Dermis blood vessel endothelial cell (primary cell): ENCODE results near the gene ZPR1. TPM values are rescaled to one million over a fixed set of nuclear protein-coding genes. Genes with fewer than 3 reads are reported as not detected.
"Not testable (repeated sequence)": the region's sequence is repeated elsewhere in the genome, so short reads cannot be mapped to it uniquely, and the experiment has no call there.

ENCODE experiments used
- DNase-seq: peaks from one replicate; pipeline ENCODE4 v3.0.0; 2010
- total RNA-seq: library from RNA; depleted of rRNA; stranded (reverse); fragments of >200 nt; gene quantifications from 2 replicates; pipeline ENCODE4 v1.2.3, GENCODE V29; 2014

The ZPR1 gene
- total RNA-seq, 1 donor from 2014 or later: 39.5 TPM

DNA sequence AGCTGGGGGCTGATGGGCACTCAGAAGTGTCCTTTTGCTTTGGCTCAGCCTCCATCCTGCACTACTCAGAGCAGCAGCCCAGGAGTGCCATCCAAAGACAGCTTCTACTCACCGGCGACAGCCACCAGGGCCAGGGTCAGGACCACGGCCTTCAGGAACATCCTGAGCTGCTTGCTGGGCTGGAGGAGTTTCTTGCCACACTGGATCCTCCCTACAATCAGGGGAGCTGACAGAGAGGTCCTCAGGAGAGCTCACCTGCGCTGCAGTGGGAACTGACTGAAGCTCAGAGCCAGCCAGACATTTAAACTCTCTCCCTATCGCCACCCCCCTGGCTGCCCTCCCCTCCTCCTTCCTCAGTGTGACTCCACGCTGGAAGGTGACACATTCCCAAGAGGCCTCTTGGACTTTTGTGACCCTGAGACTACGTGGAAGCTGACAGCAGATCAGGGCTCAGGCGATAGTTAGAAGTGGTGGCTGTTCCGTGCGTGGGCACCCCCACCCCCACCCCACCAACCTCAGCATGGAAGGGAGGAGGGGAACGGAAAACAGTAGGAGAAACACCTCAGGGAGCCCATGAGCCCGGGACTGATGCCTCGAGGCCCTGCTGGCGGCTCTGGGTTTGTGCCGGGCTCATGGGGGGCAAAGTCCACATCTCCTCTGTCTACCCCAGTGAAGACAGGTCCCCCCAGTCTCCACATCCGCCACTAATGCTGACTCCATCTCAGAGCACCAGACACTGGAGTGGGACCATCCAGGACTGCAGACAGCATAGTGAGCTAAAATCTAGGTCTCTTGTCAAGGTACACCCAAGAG lies 35.4 kb upstream of the ZPR1 start, which contains the start of gene APOA4:
APOA4 (minus strand) TSS at position 274 of the 813 bp plus-strand sequence; CDS start at position 161, 113 bp downstream.
- no peak for DNase-seq

DNA sequence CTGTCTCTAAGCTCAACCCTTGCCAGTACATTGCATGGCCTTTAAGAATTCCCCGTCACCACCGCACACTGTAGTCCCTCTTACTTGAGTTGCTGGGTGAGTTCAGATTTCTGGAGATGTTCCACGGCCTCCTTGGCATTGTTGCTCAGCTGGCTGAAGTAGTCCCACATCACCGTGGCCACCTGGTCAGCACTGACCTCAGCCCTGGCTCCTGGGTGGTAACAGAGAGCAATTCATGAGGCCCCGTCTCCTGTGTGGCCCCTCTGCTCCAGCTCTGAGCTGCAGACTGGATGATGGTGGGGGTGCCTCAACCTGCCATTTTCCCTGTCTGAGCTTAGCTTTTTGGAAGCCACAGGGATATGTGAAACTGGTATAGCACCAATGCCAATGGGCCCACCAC lies 34.8 kb upstream of the ZPR1 start:
- no peak for DNase-seq

DNA sequence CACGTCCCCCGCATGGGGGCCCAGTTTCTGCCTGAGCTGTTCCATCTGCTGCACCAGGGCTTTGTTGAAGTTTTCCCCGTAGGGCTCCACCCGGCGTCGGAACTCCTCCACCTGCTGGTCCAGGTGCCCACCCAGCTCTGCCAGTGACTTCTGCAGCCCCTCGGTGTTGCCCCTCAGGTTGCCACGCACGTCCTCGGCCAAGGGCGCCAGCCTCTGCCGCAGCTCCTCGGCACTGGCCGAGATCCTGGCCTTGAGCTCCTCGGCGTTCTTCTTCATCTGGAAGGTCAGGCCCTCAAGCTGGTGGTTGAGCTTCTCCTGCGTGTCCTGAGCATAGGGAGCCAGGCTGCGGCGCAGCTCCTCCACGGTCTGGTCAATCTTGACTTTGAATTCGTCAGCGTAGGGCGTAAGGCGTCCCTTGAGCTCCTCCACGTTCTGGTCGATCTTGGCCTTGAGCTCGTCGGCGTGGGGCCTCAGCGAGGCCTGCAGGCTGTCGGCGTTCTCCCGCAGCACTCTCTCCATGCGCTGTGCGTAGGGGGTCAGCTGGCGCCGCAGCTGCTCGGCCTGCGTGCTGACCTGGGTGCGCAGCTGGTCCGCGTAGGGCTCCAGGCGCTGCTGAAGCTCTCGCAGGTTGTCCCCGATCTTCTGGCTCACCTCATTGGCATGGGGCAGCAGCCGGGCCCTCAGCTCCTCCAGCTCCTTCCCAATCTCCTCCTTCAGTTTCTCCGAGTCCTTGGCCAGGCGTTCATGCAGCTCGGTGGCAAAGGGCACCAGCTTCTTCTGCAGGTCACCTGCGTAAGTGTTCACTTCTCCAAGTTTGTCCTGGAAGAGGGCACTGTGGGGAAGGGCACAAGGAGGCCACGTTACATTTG lies 33.5 kb upstream of the ZPR1 start:
- DNase-seq: no peak

DNA sequence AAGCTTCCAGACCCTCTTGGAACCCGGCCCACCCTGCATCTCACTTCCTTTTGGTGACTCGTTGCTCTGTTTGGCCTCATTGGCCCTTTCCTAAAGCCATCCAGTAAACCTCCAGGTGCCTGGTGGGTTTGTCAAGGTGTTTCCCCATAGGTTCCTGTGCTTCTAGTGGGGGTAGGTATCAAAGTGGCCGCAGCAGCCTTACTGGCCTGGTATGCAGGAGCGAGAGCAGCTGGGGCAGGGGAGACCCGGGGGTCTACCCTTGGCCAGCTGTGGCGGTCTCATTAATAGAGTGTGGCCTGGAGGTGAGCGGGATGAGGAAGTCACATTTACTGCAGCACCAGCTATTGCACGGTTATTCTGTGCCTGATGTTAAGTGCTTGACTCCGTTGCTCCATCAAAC lies 31.2 kb upstream of the ZPR1 start:
- DNase-seq: no peak

DNA sequence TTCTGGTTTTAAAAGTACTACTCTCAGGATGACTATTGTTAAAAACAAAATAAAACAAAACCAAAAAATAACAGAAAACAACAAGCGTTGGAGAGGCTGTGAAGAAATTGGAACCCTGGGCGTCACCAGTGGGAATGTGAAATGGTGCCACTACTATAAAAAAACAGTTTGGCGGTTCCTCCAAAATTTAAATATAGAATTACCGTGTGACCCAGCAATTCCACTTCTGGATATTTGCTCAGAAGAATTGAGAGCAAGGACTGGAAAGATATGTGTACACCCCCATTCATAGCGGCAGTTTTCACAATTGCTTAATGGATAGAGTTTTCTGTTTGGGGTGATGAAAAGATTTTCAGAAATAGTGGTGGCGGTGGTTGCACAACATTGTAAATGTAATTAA lies 26.7 kb upstream of the ZPR1 start:
- DNase-seq: no peak

DNA sequence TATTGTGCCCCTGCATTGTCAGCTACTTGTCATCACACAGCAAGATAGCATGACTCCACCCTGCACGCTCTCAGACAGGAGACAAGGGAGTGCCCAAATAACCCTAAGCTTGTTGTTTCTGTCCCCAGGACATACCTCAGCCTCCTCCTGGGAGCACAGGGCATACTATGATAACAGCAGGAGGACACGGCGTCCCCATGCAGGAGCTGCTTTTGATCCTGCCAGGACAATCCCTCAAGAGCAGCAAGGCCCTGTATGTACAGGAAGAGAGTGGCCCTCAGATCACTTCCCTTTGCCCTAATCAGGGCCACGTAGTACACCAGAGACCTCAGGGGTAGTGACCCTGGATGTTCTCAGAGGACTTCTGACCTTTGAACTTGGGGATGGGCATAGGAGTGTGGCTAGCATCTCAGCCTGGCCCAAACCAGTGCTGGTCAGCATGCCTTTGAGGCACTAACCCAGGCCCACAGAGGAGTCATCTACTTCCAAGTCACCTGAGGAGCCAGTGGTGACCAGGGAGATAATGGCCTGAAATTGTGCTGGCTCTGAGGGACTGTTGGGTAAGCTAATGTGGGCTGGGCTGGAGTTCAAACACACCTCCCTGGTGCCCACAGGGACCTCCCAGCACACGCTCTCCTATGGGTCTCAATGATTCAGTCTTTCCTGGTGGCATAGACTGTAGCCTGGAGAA lies 26.1 kb upstream of the ZPR1 start:
- no peak for DNase-seq

DNA sequence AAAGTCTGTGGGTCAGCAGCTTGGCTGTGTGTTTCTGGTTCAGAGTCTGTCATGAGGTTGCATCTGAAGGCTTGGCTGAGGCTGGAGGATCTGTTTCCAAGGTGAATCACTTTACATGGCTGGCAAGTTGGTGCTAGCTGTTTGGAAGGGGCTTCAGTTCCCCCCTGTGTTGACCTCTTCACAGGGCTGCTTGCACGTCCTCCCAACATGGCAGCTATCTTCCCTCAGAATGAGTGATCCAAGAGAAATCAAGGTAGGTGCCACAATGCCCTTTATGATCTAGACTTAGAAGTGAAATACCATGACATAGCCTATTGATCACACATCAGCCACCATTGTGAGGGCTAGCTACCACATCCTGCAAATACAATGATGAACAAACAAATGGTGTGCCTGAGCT lies 25.3 kb upstream of the ZPR1 start:
- DNase-seq: no peak

DNA sequence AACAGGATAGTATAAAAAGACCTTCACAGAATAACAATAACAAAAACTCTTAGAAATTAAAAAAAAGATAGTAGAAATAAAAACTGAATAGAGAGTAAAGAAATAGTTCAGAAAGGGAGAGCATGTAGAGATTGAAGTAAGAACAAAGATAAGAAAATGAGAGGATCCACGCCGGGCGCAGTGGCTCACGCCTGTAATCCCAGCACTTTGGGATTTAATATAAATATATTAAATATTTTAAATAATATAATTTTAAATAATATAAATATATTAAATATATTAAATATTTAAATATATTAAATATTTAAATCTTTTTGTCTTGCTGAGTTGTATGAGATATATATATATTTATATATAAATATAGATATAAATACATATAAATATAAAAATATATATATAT lies 24.3 kb upstream of the ZPR1 start:
- no peak for DNase-seq

DNA sequence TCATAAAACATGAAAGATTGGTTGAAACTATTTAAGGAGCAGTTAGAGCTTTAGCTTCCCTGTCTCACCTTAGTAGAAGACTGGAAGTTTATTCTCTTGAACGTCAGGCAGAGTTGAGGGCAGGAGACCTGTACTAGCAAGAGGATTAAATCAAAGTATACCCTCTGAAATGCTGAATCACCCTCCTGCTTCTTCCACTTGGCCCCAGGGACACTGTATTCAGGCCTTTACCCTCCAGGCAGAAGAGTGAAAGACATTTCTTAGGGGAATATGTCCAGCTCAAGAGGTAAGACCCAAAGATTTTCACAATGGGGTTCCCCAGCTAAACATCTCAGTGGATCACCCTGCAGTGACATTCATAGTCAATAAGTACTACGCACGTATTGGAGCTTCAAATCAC lies 23.4 kb upstream of the ZPR1 start:
- no peak for DNase-seq

DNA sequence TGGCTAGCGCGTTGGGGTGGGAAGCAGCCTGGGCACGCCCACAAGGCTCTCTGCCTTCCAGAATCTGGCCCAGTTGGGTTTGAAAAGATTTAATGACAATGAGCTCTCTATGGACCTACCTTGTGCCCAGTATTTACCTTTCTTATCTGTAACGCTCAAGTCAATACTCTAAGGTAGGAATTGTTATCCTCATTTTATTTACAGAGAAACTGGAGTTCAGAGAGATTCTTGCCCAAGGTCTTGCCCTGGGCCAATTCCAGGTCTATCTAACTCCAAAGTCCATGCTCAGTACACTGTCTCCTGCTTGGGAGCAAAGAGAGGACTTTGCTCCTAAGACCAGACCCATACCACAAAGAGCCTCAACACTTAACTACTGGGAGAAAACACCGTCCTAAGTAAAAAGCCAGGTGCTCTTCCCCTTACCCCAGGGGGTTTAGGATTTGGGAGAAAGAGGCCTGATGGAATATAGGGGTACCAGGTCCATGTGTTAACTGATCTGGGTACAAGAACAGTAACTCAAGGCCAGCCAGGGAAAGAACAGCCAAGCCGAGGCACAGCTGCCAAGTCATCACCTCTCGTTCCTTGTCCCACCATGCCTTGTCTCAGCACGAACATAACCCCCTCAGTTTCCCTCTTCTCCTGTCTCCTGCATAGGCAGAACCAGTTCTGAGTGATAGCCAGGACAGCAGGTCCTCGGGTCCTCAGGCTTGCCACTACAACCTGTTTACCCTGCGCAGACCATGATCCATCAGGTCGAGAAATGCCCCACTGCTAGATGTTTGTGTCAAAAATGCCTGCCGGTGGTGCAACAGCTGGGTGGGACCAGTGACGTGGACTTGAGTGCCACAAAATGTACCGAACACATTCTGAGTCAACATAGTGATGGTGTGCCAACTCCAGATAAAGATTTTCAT lies 20.7 kb upstream of the ZPR1 start:
- no peak for DNase-seq

DNA sequence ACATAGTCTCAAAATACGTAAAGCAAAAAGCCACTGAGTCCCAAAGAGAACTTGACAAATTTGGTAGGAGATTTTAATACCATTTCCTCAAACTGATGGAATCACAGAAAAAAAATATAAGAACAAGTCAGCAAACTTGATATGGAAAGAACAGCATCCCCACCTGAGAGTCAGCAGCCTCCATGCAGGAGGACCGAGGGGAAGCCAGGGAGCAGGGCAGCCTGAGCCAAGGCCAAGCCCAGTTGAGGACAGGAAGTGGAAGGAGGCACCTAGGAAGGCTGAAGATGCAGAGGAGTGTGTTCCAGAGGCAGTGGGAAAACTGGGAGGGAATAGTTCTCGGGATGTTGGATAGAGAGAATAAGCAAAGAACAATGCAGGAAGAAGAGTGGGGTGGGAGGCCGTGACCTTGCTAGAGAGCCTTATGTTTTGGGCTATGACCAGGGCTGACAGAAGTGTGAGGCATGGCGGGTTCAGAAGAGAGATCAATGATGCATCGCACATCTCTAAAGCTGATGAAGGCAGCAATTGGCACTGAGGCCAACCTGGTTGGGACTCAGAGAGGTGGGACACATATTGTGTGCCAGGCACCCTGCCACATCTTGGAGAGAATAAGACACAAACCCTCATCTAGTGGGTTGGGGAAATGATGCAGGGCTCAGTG lies 19.9 kb upstream of the ZPR1 start:
- no peak for DNase-seq

DNA sequence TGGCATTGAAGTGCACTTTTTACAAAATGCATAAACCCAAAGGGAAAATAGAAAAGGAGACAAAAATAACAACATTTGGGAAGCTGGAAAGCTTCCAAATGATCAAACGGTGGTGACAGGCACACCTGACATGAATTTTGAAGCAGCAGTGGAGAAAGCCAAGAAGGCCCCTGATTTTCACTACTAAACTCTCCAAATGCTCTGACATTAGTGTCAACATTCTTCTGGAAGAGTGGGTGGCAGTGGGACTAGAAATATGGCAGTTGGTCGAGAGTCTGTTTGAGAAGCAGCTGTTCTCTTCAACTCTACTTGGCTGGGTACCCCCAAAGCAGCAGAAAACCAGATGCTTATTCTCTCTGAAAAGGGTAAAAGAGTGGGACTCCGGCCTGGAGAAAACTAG lies 16.2 kb upstream of the ZPR1 start:
- DNase-seq: no peak

DNA sequence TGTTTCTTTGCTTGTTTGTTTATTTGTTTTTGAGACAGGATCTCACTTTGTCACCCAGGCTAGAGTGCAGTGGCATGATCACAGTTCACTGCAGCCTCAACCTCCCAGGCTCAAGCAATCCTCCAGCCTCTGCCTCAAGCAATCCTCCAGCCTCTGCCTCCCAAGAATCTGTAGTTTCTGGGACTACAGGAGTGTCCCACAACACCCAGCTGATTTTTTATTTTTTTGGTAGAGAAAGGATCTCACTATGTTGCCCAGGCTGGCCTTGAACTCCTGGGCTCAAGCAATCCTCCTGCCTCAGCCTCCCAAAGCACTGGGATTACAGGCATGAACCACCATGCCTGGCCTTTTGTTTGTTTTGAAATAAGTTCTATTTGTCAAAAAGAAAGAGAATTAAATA lies 13.8 kb upstream of the ZPR1 start:
- not testable (repeated sequence) for DNase-seq

DNA sequence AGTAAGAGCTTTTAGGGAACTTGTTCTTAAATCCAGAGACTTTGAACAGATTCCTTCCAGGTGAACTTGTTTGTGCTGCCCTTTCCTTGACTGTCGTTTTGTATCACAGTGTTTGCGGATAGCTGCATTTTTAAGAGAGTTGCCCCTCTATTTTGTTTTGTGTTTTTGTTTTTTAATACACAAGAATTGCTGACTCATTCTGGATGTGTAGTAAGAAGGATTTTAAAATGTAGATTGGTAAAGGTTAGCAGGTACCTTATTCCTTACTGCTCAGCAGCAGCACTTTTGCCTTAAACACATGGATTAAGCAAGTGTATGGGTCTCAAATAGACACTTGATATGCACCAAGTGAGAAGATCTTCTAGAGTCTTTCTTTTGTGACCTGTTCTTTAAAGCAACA lies 12.8 kb upstream of the ZPR1 start:
- DNase-seq: no peak

DNA sequence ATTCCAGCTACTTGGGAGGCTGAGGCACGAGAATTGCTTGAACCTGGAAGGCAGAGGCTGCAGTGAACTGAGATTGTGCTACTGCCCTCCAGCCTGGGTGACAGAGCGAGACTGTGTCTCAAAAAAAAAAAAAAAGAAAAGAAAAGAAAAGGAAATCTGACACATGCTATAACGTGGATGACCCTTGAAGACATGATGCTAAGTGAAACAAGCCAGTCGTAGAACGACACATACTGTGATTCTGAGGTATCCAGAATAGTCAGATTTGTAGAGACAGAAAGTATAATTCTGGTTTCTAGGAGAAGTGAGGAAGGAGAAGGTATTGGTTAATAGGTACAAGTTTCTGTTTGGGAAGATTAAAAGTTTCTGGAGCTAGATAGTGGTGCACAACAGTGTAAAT lies 10.5 kb upstream of the ZPR1 start:
- DNase-seq: no peak

DNA sequence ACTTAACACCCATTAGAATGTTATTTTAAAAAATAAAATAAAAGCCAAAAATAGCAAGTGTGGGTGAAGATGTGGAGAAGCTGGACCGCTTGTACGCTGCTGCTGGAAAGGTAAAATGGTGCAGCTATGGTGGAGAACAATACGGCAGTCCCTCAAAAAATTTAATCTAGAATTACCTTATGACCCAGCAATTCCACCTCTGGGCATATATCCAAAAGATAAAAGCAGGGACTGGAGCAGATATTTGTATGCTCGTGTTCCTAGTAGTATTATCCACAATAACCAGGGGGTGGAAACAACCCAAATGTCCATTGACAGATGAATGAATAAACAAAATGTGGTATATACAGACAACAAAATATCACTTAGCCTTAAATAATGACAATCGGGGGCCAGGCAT lies 10.0 kb upstream of the ZPR1 start:
- DNase-seq: no peak

DNA sequence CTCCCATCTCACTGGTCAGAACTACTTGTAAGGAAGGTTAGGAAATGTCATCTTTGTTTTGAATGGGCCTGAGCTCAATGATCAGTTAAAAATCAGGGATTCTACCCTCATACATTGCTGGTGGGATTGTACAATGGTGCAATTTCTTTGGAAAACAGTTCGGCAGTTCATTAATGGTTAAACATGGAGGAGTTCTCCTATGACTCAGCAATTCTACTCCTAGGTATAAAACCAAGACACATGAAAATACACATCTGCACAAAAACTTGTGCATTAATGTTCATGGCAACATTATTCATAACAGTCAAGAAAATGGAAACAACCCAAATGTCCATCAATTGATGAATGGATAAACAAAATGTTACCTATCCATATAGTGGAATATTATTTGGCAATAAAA lies 8.7 kb upstream of the ZPR1 start:
- no peak for DNase-seq

DNA sequence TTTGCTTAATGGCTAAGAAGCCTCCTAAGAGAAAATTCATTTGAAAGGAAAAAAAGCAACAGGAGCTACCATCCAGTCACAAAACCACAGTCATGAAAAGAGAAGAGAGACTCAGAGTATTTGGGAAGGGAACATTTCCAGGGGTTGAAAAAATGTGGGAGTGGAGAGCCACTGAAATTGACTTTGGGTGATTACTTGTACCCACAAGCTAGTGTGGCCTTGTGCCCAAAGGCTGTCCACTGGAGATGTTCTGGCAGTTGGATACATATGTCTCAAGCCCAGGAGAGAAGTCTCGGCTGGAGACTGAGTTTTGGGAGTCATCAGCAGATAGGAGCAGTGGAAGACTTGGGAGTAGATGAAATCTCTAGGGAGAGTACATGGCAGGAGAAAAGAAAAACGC lies 7.0 kb upstream of the ZPR1 start:
- DNase-seq: no peak

DNA sequence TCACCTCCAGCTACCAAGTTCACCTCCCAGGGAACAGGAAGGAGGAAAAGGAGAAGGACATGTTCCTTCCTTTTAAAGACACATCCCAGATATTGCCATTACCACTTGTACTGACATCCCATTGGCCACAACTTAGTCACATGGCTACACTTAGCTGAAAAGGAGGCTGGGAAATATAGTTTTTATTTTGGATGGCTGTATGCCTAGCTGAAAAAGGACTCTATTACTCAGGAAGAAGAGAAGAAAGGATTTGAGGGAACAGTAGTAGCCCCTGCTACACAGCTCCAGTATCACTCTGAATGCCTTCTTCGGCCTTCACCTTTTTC lies 5.9 kb upstream of the ZPR1 start:
- no peak for DNase-seq

DNA sequence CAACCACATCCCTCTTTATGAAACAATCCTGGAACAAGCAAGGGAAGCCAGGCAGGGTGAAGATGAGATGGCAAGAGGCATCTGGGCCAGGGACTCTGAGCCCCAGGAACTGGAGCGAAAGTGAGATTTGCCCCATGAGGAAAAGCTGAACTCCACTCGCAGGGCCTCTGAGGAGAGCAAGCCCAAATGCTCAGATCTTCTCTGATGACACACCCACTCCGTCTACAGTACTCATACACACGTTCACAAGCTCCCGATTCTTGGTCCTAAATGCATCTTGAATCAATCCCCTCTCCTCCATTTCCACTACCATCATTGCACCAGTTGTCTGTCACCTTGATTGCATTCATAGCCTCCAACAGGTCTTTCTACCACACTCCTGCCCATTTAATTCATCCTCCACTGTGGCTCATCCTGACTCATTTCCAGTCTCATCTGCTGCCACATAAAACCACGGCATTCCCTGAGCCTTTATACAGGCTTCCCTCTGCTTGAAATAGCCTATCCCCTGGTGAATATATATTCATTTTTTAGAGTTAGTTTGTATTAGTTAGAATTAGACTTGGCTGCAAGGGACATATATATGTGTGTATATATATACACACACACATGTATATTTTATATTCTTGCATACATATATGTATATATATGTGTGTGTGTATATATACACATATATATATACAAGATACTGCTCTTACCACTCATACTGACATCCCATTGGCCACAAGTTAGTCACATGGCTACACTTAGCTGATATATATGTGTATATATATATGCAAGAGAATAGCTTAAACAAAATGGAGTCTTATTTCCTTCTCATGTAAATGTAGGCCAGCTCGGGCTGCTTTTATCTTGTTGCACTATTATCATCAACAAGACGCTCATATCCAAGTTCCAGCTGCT lies 5.3 kb upstream of the ZPR1 start:
- DNase-seq: no peak
